H9 (cell line): ENCODE results near the gene NLGN3. TPM values are rescaled to one million over a fixed set of nuclear protein-coding genes. Genes with fewer than 3 reads are reported as not detected.

ENCODE experiments used
- DNase-seq: peaks from one replicate; pipeline ENCODE4 v3.0.0-alpha.2; 2017
- H2AFZ ChIP-seq: one replicate; pipeline ENCODE4 v1.6.1; 2013; ENCODE audit warnings: mild to moderate bottlenecking, low read length, control low read depth, moderate library complexity
- H2AK5ac ChIP-seq: 2 replicates; pipeline ENCODE4 v1.6.1; 2013; ENCODE audit warnings: low read length, control low read depth, mixed read lengths; ENCODE audit not compliant: insufficient read length
- H2BK120ac ChIP-seq: one replicate; pipeline ENCODE4 v1.6.1; 2013; ENCODE audit warnings: low read depth, mild to moderate bottlenecking, low read length, control low read depth, inconsistent platforms; ENCODE audit not compliant: poor library complexity, severe bottlenecking
- H2BK12ac ChIP-seq: 2 replicates; pipeline ENCODE4 v1.6.1; 2013; ENCODE audit warnings: low read length, control low read depth, mixed read lengths, low read depth; ENCODE audit not compliant: insufficient read length
- H2BK15ac ChIP-seq: 2 replicates; pipeline ENCODE4 v1.6.1; 2013; ENCODE audit warnings: low read depth, low read length, control low read depth
- H2BK20ac ChIP-seq: one replicate; pipeline ENCODE4 v1.6.1; 2013; ENCODE audit warnings: low read depth, mild to moderate bottlenecking, low read length, control low read depth, inconsistent platforms; ENCODE audit not compliant: poor library complexity, severe bottlenecking
- H2BK5ac ChIP-seq: 2 replicates; pipeline ENCODE4 v1.6.1; 2013; ENCODE audit warnings: low read length, control low read depth, mixed read lengths; ENCODE audit not compliant: insufficient read length
- H3K14ac ChIP-seq: 2 replicates; pipeline ENCODE4 v1.6.1; 2013; ENCODE audit warnings: low read length, control low read depth; ENCODE audit not compliant: insufficient read depth
- H3K18ac ChIP-seq: 2 replicates; pipeline ENCODE4 v1.6.1; 2013; ENCODE audit warnings: low read depth, mild to moderate bottlenecking, mixed read lengths, low read length, control low read depth; ENCODE audit not compliant: insufficient read length
- H3K23ac ChIP-seq: 2 replicates; pipeline ENCODE4 v1.6.1; 2013; ENCODE audit warnings: low read length, control low read depth, mixed read lengths, low read depth; ENCODE audit not compliant: insufficient read length
- H3K23me2 ChIP-seq: 2 replicates; pipeline ENCODE4 v1.6.1; 2013; ENCODE audit warnings: low read depth, mild to moderate bottlenecking, mixed read lengths, low read length, control low read depth; ENCODE audit not compliant: insufficient read length, poor library complexity, severe bottlenecking
- H3K27ac ChIP-seq: 2 replicates; pipeline ENCODE4 v1.5.1; 2013; ENCODE audit warnings: low read length, control low read depth, mixed read lengths, low read depth; ENCODE audit not compliant: insufficient read length
- H3K27me3 ChIP-seq: 2 replicates; pipeline ENCODE4 v1.6.1; 2013; ENCODE audit warnings: low read length, control low read depth, inconsistent platforms; ENCODE audit not compliant: insufficient read depth
- H3K4ac ChIP-seq: 2 replicates; pipeline ENCODE4 v1.6.1; 2013; ENCODE audit warnings: low read depth, mild to moderate bottlenecking, control low read depth, inconsistent platforms, low read length, moderate library complexity
- H3K4me1 ChIP-seq: 2 replicates; pipeline ENCODE4 v1.6.1; 2013; ENCODE audit warnings: low read length, control low read depth, inconsistent platforms; ENCODE audit not compliant: insufficient read depth
- H3K4me2 ChIP-seq: 2 replicates; pipeline ENCODE4 v1.6.1; 2013; ENCODE audit warnings: low read length, control low read depth, mixed read lengths; ENCODE audit not compliant: insufficient read length, insufficient read depth
- H3K56ac ChIP-seq: 2 replicates; pipeline ENCODE4 v1.6.1; 2013; ENCODE audit warnings: low read depth, mild to moderate bottlenecking, mixed read lengths, low read length, control low read depth; ENCODE audit not compliant: insufficient read length
- H3K79me1 ChIP-seq: 2 replicates; pipeline ENCODE4 v1.6.1; 2013; ENCODE audit warnings: low read depth, mild to moderate bottlenecking, moderate library complexity, low read length, control low read depth, inconsistent platforms; ENCODE audit not compliant: insufficient read depth, poor library complexity, severe bottlenecking
- H3K79me2 ChIP-seq: 2 replicates; pipeline ENCODE4 v1.6.1; 2013; ENCODE audit warnings: low read length, control low read depth, inconsistent platforms; ENCODE audit not compliant: insufficient read depth
- H3K9ac ChIP-seq: 2 replicates; pipeline ENCODE4 v1.6.1; 2013; ENCODE audit warnings: low read length, control low read depth, mixed read lengths; ENCODE audit not compliant: insufficient read length; ENCODE audit errors: extremely low read depth
- H3K9me3 ChIP-seq: one replicate; pipeline ENCODE4 v1.6.1; 2013; ENCODE audit warnings: low read depth, low read length, inconsistent platforms; ENCODE audit not compliant: control insufficient read depth
- H3T11ph ChIP-seq: one replicate; pipeline ENCODE4 v1.6.1; 2013; ENCODE audit warnings: mild to moderate bottlenecking, low read length, control low read depth, inconsistent platforms
- H4K20me1 ChIP-seq: one replicate; pipeline ENCODE4 v1.6.1; 2013; ENCODE audit not compliant: control insufficient read depth, insufficient read length, insufficient read depth
- H4K5ac ChIP-seq: 2 replicates; pipeline ENCODE4 v1.6.1; 2013; ENCODE audit warnings: low read depth, mild to moderate bottlenecking, mixed read lengths, low read length, control low read depth; ENCODE audit not compliant: insufficient read length
- H4K8ac ChIP-seq: replicated peaks from 2 replicates; pipeline ENCODE4 v1.6.1; 2013; ENCODE audit warnings: low read length, control low read depth, mixed read lengths, low read depth; ENCODE audit not compliant: insufficient read length
- H4K91ac ChIP-seq: 2 replicates; pipeline ENCODE4 v1.6.1; 2013; ENCODE audit warnings: low read depth, mild to moderate bottlenecking, moderate library complexity, mixed read lengths, low read length, control low read depth; ENCODE audit not compliant: insufficient read length
- H3K27ac Mint-ChIP-seq, 3 experiments: 2 replicates in 2 of 3; 3 replicates in 1 of 3; pipeline ENCODE4 v1.8.0; 2020 to 2021; ENCODE audit warnings: mixed read lengths in 3 of 3, mild to moderate bottlenecking in 1 of 3, moderate library complexity in 1 of 3
- H3K27me3 Mint-ChIP-seq: 2 replicates; pipeline ENCODE4 v1.8.0; 2021; ENCODE audit warnings: low read depth, mild to moderate bottlenecking, moderate library complexity, mixed read lengths
- H3K36me3 Mint-ChIP-seq, 3 experiments: 2 replicates in 2 of 3; 3 replicates in 1 of 3; pipeline ENCODE4 v1.8.0; 2020 to 2021; ENCODE audit warnings: low read depth in 3 of 3, mixed read lengths in 3 of 3; ENCODE audit not compliant: insufficient read depth in 1 of 3
- H3K4me1 Mint-ChIP-seq, 2 experiments: 2 replicates each; pipeline ENCODE4 v1.8.0; 2020; ENCODE audit warnings: mixed read lengths in 2 of 2
- H3K4me3 Mint-ChIP-seq, 2 experiments: 2 replicates in 1 of 2; 3 replicates in 1 of 2; pipeline ENCODE4 v1.8.0; 2020 to 2021; ENCODE audit warnings: mild to moderate bottlenecking in 2 of 2, mixed read lengths in 2 of 2, moderate library complexity in 1 of 2
- H3K9me3 Mint-ChIP-seq, 2 experiments: 2 replicates in 1 of 2; 3 replicates in 1 of 2; pipeline ENCODE4 v1.8.0; 2020; ENCODE audit warnings: mild to moderate bottlenecking in 2 of 2, mixed read lengths in 2 of 2, moderate library complexity in 1 of 2
- CTCF ChIP-seq: fragments of 200-600 bp; sonication (generic); conservative IDR thresholded peaks from 3 replicates; pipeline ENCODE4 v1.8.0; 2021; ENCODE audit warnings: antibody characterized with exemption, mild to moderate bottlenecking
- WGBS: extraction: QIAGEN DNeasy Blood & Tissue Kit; methylation state at CpG from one replicate; pipeline ENCODE4 v1.1.7; 2013; ENCODE audit warnings: missing lambda C conversion rate, low lambda C conversion rate, mixed read lengths; ENCODE audit not compliant: insufficient read length; ENCODE audit errors: extremely low coverage; 5-methylcytosine and 5-hydroxymethylcytosine counted together
- total RNA-seq: library from RNA; stranded (reverse); gene quantifications from 2 replicates; pipeline ENCODE4 v1.2.1, GENCODE V29; 2021

The NLGN3 gene
- total RNA-seq, 1 experiment from 2014 or later = 3.6 TPM

GRCh38 chrX:71118985-71119535 lies 25.6 kb upstream of the NLGN3 start:
- Mint-ChIP-seq H3K4me1 (peaks cover 3 to 4% of the 10 kb centered on the region in 2 experiments; a peak in 2 of 4 replicates), H3K27me3 (peaks cover 39% of the 10 kb centered on the region), H3K9me3 (peaks cover 51 to 63% of the 10 kb centered on the region in 2 experiments), H3K27ac (no peak overlapping the region), H3K36me3 (peaks cover 22 to 41% (median 35%) of the 10 kb centered on the region in 3 experiments; a peak in 6 of 7 replicates), H3K4me3 (peak overlapping the region; percentile 75 to 82)
- Histone ChIP-seq H2BK12ac (no peak overlapping the region), H4K5ac (no peak overlapping the region), H2BK120ac (no peak overlapping the region), H3K56ac (no peak overlapping the region), H3K9me3 (peaks cover 34% of the 10 kb centered on the region), H3K79me2 (no peaks in the 10 kb centered on the region), H3K23me2 (peaks cover 2% of the 10 kb centered on the region), H2BK20ac (no peak overlapping the region), H3K79me1 (no peaks in the 10 kb centered on the region), H3K4me2 (peak overlapping the region; percentile 4), H2AK5ac (no peak overlapping the region), H2AFZ (no peak overlapping the region), H3K27me3 (no peaks in the 10 kb centered on the region), H3K23ac (no peak overlapping the region), H4K8ac (no peak overlapping the region), H2BK5ac (no peak overlapping the region), H3K14ac (no peak overlapping the region), H3K27ac (no peak overlapping the region), H3K4ac (no peak overlapping the region), H3K9ac (no peak overlapping the region), H2BK15ac (no peak overlapping the region), H4K91ac (no peak overlapping the region), H3K4me1 (no peaks in the 10 kb centered on the region), H3T11ph (no peak overlapping the region), H4K20me1 (no peaks in the 10 kb centered on the region), H3K18ac (no peak overlapping the region)
- no peak for TF ChIP-seq CTCF
- DNase-seq = no peak
- no CpG with 5 or more reads among the region's 17 CpGs for WGBS
